ENCODE results near the gene CDH2.
"Not testable (repeated sequence)": the region's sequence is repeated elsewhere in the genome, so short reads cannot be mapped to it uniquely, and the experiment has no call there.

The CDH2 gene

DNA sequence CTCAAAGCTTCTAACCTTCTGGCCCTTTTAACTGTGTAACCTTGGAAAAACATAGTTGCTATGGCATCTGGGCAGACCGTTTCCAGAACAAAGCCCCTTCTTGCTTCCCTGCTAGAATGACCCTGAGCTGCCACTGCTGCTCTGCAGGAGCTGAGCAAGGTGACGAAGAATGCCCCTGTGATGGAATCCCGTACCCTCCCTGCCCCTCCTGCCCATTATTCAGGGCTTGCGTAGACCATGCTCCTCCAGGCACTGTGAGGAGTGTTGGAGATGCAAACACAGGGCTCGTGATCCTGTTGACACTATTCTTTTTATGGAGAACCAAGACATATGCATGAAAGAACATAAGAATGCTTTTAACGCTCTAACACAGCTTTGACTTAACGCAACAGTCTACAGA lies 191.1 kb downstream of the CDH2 start:
- no peak for DNase-seq

DNA sequence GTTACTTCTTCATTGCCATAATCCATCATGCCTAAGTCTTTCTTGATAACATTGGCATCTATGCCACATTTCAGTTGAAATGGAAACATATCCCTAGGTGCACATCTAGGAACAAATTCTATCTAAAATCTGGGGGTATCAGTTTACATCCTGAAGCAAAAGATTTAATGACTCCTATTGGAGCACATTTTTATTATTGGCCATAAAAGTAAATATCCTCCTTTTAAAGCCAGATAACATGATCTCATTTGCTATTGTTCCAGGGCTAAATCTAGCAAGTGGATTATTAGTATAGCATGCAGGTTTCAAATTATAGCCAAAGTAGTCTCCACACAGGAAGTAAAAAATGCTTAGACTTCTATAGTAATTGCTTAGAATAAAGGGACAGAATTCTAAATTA lies 193.2 kb downstream of the CDH2 start:
- no peak for DNase-seq

DNA sequence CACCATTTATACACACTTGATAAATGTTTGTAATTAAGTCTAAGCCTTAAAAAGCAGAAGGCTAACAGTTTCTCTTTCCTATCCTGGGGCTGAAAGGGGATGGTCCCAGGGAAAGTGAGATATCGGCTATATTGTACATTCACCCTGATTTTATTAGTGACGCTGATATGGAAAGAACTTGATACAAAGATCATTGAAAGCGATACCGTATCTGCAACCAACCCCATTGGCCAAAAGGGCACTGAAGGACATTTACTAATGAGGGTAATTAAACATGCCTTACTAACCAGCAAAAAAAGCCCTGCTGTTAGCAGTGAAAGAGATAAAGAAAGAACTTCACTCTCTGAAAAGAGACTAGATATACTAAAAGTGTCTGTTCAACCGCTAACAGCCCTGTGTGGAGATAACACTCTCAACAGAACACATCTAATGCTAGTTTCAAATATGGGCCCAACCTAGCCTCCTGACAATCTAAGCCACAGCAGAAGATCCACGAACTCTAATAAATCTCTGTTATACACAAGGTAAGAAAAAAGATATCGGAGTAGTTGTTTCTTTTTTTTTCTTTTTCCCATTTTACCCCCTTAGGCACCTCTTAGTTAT lies 200.0 kb downstream of the CDH2 start:
- DNase-seq, result no peak

DNA sequence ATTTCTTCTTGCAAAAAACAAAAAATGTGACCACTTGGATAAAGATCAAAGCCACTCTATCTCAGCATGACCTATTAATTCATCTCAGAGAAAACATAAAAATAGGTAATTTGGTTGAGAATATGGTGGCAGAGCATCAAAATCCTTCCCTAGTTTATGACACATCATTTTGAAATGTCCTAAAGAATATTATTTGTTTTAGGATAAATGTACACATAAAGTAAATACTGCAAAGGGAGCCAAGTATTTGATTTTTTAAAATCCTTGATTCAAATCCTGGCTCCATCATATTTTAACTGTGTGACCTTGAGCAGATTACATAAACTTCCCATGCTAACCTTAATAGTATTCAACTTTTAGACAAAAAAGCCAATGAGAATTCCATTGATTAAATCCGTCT lies 206.6 kb downstream of the CDH2 start:
- no peak for DNase-seq

DNA sequence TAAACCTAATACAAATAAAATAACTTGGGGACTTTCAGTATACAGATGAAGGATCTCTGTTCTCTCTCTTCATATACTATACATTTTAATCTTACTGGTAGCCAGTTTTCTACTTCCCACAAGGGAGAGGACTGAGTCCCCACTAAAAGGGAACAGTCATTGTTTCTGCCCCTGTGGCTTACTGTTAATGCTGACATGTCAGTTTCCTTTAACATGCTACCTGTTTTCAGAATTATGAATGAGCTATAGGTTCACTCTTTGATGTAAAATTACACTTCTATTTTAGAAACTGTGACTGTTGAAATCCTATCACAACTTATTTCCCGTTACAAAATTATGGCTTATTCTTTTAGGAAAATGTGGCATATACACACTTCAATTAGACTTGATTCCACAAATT lies 207.7 kb downstream of the CDH2 start:
- no peak for DNase-seq

DNA sequence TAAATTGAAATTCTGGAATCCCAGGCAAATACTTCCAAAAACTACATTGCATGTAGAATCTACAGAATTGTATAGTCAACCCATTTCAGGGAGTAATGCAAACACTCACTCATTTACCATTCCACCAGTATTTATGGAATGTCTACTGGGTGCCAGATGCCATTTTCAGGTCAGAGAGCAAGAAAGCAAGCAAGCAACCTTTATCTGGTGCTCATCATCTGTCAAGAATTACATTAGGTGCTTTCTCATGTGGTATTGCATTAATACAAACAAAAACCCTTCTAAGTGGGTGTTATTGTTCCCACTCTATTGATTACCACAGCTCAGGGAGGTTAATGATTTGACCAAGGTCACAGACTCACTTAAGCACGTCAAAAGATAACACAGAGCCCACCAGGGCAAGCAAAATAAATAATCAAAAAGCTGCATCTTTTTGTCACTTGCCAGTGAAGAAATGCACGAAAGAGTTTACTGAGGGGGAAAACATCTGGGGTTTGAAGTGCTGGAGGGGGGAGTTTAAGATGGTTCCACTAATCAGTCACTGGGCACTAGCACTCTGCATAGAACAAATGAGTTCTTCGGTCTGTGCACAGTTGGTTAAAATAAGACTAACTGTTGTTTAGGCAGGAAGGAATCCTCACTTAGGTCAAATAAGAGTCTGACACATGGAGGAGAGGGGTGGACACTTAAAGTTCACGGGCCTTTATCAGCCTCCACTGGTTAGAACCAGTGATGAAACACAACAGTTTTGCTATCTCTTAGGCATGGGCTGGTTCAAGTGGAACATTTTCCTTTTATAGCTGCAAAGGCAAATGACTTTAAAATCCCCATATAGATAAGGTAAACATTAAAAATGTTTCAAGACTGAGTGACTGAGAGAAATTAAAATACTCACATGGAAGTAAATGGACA lies 208.8 kb downstream of the CDH2 start:
- DNase-seq, result peak; percentile 83

DNA sequence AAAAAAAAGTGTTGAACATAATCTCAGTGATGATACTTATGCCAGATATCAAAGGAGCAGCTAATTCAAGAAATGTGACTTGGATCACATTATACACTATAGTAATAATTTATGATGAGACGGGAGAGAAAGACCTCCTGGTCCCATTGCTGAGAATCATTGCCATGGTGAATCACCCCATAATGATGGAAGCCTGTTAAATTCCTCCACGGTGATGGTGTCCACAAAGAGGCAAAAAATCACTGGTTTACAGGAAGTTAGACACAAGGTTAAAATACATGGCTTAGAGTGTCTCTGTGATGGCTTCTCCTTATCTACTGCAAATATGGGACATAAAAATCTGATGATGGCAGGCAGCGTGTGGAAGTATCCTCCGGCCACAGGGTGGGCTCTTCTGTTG lies 210.0 kb downstream of the CDH2 start:
- DNase-seq, result peak; percentile 78

DNA sequence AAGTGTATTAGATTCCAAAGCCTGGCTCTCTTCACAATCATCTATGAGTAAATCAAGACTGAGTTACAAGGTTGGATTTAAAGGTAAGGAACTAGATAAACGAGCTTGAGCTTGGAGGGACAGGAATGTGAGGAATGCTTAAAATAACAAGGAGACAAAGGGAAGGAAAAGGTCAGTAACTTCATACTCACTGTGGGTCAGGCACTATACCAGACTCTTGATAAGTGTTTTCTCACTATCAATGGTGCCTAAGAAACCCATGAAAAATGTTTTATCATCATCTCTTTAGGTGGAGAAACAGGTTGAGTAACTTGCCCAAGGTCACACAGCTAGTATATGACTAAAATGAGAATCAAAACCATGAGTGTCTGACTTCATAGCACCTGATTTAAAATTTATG lies 212.1 kb downstream of the CDH2 start:
- DNase-seq, result peak; percentile 41

DNA sequence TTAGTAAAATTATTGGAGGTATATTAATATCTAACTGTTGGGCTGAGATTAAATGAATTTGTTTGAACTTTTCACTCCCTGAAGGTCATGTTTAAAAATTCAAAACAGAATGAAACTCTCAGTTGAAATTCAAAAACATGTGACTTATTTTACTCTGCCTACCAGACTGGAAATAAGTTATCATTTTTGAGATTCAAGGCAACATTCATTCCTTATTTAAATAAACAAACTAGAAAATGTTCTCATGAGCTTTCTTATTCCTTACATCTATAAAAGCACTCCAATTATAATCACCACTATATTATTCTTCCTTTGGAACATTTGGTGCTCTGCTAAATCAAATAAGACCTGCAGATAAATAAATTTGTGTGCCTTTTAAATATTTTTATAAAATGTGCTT lies 217.8 kb downstream of the CDH2 start:
- no peak for DNase-seq

DNA sequence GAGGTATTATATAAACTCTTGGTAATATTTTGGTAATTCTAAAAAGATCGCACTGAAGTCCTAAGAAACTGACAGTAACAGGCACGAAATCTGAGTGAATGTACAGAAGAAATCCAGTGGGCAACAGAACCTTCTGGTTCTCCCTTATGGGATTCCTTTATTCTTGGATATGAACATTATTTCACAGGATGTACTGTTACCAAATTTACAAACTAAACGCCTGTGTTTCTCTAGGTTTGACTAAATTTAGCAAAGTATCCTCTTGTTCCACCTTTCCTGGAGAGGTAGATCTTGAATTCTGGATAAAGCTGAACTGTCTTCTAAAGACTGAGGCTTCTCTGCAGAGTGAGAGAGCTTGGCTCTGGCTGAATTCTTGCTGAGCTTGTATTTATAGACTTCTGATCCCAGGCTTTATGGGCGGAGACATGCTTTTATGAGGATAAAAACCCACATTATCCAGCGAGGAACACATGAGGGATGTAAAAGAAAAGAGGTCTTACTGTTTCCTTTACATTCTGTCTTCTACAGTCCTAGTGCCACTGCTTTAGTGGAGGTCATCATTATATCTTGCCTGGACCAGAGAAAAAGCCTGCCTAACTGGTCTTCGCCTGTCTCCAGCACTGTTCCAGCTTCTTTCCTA lies 220.8 kb downstream of the CDH2 start:
- DNase-seq, result no peak

DNA sequence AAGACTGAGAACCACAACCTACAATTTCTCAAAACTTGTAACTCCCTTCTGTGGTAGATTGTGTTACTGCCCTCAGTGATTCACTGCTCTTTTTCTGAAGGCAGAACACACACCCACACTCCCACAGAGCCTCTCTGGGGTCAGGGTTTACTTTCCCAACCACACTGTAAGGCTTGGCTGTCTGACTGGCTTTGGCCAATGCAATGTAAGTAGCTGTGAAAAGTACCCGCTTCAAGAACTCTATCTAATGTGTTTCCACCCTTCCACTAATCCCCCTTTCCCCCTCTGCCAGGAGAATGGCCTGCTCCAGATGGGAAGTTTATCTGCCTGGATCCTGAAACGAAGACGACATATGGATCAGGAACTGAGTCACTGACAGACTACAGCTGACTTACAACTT lies 222.7 kb downstream of the CDH2 start:
- peak; percentile 59 for DNase-seq

DNA sequence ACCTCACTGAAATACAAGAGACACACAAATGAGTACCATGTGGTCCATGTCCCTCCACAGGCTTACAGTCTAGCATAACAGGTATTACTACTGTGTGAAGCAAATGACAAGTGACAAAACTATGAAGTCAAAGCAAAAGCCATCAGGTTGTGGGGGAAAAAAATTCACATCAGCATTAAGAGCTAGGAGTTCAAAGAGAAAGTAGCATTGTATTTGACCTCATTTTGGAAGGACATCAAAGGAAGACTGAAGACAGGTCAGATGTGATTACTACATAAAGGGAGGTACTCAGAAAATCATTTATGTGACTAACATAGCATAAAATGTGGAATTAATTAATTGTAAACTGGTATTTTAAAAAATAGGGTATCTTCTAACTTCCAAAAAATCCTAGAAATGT lies 224.2 kb downstream of the CDH2 start:
- DNase-seq, result no peak

DNA sequence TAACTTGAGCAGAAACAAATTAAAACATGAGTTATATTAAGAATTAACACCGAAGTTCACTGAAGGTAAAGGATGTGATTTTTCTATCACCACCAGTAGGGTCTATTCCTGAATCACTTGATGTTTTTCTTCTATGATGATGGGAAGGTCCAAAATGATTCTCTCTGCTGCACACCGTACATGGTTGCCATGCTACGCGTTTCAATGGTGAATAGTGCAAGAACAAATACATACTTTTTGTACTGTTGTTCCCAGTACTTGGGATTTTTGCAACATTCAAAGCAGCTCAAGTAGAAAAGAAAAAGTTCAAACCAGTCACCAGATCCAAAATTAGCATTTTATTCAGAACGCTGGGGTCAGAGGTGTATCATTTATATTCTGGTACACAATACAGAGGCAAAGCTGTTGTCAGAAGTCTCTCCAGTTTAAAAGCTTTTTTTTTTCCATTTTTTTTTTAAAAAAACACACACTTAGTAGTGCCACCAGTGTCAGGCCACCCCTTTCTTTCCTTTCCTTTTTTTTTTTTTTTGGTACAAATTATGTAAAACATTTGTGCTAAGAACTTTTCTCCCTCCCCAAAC lies 226.2 kb downstream of the CDH2 start:
- DNase-seq, result no peak

DNA sequence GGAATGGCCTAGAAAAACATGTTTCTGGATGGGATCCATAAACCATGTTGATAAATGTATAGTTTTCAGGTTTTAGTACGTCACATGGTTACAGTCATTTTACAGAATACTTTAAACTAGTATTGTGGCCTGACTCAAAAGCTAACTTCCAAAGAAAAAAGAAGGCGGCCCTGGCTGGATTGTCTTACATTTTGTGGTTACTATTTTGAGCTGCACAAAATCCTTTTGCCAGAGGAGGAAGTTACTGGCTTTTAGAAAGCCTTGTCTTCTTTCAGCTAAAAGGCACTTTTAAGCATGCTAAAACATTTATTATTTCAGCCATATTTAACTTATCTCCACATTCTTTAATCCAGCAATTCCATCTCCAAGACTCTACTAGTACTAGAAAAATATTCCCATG lies 227.9 kb downstream of the CDH2 start:
- DNase-seq, result peak; percentile 37

DNA sequence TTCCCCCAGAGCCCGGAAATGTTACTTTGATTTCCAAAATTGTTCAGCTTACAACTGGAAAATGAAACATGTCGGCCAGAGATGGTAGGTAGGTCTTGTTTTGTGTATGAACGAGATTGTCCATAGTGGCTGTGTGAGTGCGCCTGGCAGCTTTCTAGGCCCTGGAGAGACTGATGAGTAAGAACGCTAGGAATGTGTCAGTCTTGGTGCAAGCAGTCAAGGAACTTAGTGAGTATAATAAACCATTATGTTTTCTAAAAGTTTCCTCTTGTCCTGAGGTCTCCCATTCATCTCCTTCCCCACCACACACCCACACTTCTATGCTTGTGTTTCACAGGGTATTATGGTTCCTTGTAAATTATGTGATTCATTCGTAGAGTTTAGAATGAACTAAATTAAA lies 234.2 kb downstream of the CDH2 start:
- DNase-seq, result peak; percentile 53

DNA sequence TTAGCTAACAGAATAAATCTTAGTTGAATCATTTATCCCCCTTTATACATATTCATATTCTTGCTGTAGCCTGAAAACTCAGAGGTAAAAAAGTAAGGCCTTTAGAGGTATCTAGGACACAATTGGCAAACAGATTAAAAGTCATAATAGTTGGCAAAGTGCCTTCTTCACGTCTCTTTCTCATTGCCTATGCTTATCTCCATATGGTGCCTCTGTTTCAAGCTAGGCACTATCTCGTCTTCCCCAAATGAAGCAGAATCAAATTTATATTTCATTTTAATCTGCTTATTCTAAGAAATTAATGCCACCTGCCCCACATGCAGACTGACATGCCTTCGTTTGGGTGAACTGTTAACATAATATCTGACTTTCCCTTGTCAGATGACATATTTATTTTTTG lies 245.4 kb downstream of the CDH2 start:
- no peak for DNase-seq

DNA sequence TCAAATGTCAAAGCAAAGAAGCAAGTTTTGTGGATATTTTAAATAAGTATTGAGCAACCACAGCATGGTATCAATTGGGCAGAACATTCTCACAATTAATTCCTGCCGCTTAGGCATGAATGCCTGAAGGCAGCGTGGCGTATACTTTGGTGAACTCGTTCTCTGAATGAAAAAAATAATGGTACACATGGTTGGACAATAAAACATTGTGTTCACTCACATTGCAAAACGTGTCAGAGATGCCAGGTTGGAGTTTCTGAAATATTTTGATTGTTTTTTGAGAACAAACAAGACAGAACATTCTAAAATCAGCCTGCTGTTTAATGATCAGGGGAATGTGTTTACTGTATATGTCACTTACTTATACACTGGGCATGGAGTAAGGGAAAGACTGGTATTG lies 254.2 kb downstream of the CDH2 start:
- DNase-seq, result no peak

DNA sequence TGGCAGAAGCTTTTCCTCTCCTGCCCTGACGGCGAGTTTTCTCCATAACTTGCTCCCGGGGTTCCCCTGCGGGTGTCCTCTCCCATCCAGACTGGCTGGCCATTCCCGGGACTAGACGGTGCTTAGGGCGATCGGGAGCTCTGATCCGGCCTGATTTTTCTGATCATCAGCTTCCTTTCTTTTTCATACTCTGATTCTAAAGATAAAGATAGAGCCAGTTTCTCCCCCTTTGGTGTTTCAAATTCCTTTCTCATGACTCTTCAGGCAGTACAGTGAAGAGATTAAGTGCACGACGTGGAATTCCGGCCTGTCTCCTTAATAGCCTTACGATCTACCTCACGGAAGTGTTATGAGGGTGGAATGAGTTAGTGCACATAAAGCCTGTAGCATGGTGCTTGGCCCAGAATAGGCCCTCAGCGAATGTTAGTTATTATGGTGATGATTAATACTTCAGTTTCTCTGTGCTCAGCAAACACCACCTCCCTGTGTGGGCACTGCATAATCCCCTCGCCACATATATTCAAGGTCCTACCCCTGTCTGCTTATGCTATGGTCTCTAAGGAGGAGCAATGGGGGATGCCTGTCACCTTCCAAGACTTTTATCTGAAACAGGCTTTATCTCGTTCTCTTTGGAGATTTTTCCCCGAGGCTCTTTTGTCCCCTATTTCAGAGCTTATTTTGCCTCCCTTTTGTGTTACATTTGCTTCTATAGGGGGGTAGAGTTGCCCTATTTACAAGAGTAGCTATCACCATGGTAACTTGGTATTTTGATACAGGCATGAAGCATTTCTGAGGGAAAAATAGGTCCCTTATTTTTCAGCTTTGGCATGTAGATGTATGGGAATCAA lies 254.8 kb downstream of the CDH2 start:
- DNase-seq, result peak; percentile 96

DNA sequence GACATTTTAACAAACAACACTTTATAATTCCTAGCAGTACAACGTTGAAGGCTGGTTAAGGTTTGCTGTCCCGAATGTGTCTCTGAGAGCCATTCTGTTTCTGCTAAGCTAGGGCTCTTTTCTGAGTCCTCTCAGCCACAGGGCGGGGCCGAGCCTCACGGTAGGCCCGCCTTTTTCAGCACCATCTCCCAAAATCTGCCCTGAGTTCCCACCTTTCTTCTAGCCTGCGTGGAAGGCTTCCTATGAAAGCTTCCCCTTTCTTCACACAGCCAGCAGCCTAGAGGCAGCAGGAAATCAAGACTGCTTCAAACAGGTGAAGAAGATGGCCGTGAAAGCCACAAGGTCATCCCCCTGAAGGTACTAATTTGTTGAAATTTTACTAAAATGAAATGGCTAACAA lies 255.5 kb downstream of the CDH2 start:
- no peak for DNase-seq

DNA sequence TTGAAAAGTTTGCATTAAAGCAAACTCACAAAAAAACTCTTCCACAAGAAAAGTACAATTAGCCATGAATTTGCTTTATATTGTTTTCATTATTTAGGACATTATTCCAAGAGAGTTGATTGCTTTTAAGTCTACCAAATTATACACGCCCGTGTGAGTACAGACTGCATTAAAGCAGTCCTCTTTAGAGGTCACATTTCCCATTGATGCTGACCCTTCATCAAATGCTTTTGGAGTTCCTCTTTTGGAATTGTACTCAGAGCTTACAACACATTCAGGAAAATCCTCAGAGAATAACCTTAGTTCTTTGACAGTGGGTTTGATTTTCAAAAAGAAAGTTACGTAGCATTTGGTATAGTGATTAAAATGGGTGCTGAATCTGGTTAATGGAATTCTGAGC lies 256.1 kb downstream of the CDH2 start:
- DNase-seq, result no peak

DNA sequence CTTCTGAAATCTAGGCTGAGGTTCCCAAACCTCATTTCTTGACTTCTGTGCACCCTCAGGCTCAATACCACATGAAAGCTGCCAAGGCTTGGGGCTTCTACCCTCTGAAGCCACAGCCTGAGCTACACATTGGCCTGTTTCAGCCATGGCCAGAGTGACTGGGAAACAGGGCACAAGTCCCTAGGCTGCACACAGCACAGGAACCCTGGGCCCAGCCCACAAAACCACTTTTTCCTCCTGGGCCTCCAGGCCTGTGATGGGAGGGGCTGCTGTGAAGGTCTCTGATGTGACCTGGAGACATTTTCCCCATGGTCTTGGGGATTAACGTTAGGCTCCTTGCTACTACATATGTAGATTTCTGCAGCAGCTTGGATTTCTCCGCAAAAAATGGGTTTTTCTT lies 270.7 kb downstream of the CDH2 start:
- not testable (repeated sequence) for DNase-seq

DNA sequence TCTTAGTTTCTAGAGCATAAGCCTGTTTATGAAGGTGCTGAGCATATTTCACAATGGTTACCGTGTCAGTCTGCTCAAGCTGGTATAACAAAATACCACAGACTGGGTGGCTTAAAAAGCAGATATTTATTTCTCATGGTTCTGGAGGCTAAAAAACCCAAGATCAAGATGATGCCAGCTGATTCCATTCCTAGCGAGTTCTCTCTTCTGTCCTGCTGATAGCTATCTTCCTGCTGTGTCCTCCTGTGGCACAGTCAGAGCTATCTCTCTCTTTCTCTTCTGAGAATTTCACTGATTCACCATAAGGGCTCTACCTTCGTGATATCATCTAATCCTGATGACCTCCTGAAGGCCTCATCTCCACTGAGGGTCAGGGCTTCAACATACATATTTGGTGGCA lies 273.0 kb downstream of the CDH2 start:
- no peak for DNase-seq
